ENCODE results near the gene STT3A.

STT3A gene

DNA sequence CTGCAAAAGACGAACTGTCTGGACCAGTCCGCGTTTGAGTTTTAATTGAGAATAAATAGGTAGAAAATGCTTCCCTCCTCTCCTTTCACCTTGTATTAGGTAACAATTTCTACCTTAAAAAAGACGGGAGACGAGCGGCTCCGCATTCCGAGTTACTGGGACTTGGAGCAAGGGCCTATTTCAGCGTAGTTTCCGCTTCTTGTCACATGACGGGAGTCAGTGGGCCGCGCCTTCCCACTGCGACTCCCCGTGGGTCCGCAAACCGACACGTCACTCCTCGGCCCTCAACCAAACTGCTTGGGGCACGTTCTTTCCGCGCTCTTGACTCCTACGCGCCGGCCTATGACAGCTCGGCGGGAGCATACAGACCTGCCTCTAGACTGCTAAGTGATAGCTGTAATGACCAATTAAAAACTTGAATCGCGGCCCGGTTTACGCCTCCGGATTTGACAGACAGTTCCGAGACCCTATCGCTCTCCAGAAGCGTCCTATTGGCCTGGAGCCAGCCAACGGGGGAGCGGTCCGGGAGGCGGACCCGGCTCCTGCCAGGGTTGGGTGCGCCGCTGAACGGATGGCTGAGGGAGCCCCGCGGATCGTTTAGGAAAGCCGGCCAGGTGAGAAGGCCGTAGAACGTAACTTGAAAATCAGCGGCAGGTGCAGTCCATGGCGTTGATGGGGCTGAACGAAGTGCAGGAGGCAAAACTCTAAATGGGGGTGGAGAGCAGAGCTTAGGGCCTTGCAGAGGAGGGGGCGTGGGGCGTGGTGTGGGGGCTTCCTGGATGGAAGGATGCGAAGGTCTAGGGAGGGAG is at the start of gene STT3A:
TSS of gene STT3A (plus strand) at position 548 of the 809 bp plus-strand sequence. CDS start 3,064 bp downstream, outside the sequence.
- Histone ChIP-seq H3K4me1 (ENCODE audit: control insufficient read depth, insufficient read depth, low read length) (peaks cover 6% of the 10 kb centered on the region), H3K4me3 (ENCODE audit: low read length in 2 of 2) (peak within 1 kb of the TSS; percentile 89 to 99), H3K36me3 (ENCODE audit: control insufficient read depth in 2 of 2, insufficient read depth in 2 of 2, low read length in 2 of 2) (peaks cover 2% of the 10 kb centered on the region in 2 donors), H3K9ac (ENCODE audit: low read length in 2 of 2) (peak within 1 kb of the TSS; percentile 90 to 100), H3K9me3 (ENCODE audit: control insufficient read depth in 2 of 2, low read length in 2 of 2) (no peaks in the 10 kb centered on the region), H3K27me3 (ENCODE audit: control insufficient read depth in 1 of 2, insufficient read depth in 2 of 2, low read length in 2 of 2) (no peaks in the 10 kb centered on the region), H3K27ac (ENCODE audit: low read length) (peak within 1 kb of the TSS; percentile 98)

DNA sequence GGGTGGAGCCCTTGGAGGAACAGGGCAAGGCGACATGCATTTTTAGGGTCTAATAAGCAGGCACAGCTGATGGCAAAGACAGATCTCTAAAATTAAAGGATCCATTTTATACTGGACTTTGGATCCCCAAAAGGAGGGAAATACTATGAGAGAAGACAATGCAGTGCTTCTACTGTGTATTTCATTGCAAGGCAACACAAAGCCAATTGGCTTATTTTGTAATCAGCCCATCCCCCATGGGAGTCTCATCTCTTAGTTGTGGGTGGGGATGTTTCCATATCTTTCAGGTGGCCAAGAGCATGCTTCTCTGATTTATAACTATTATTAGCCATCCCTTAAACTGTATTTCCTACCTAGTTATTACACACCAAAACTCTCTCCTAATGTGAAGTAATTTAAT is 41.9 kb upstream of the STT3A start:
- Histone ChIP-seq H3K27me3 (ENCODE audit: control insufficient read depth in 1 of 2, insufficient read depth in 2 of 2, low read length in 2 of 2) (peaks cover 0 to 4% of the 10 kb centered on the region in 2 donors), H3K4me3 (ENCODE audit: low read length in 2 of 2) (no peak overlapping the region), H3K27ac (ENCODE audit: low read length) (no peak overlapping the region), H3K4me1 (ENCODE audit: control insufficient read depth, insufficient read depth, low read length) (no peaks in the 10 kb centered on the region), H3K36me3 (ENCODE audit: control insufficient read depth in 2 of 2, insufficient read depth in 2 of 2, low read length in 2 of 2) (no peaks in the 10 kb centered on the region), H3K9ac (ENCODE audit: low read length in 2 of 2) (no peak overlapping the region), H3K9me3 (ENCODE audit: control insufficient read depth in 2 of 2, low read length in 2 of 2) (peaks cover 8 to 10% of the 10 kb centered on the region in 2 donors)

DNA sequence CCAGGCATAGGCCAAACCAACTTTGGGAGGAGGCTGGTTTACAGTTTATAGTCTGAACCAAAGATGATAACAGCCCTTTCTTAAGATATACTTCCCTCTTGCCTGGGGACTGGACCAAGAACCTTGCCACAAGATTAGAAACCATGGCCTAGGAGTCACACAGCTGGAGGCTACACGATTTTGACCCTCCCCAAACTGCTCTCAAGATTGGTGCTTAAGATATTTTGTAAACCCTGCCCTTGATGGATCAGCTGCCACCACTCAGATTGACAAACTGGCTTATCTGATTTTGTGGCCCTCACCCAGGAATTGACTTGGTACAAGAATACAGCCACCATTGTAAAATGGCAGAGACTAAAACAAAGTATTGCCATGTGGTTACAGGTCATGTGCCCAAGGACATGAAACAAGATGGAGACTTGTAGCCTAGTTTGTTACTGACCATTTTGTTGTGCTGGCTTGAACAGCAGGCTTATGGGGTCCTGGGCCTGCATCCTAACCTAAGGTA is 40.8 kb upstream of the STT3A start:
- Histone ChIP-seq H3K36me3 (ENCODE audit: control insufficient read depth in 2 of 2, insufficient read depth in 2 of 2, low read length in 2 of 2) (no peaks in the 10 kb centered on the region), H3K9ac (ENCODE audit: low read length in 2 of 2) (no peak overlapping the region), H3K4me3 (ENCODE audit: low read length in 2 of 2) (no peak overlapping the region), H3K4me1 (ENCODE audit: control insufficient read depth, insufficient read depth, low read length) (no peaks in the 10 kb centered on the region), H3K27ac (ENCODE audit: low read length) (no peak overlapping the region), H3K27me3 (ENCODE audit: control insufficient read depth in 1 of 2, insufficient read depth in 2 of 2, low read length in 2 of 2) (peaks cover 0 to 4% of the 10 kb centered on the region in 2 donors), H3K9me3 (ENCODE audit: control insufficient read depth in 2 of 2, low read length in 2 of 2) (peaks cover 8 to 10% of the 10 kb centered on the region in 2 donors)

DNA sequence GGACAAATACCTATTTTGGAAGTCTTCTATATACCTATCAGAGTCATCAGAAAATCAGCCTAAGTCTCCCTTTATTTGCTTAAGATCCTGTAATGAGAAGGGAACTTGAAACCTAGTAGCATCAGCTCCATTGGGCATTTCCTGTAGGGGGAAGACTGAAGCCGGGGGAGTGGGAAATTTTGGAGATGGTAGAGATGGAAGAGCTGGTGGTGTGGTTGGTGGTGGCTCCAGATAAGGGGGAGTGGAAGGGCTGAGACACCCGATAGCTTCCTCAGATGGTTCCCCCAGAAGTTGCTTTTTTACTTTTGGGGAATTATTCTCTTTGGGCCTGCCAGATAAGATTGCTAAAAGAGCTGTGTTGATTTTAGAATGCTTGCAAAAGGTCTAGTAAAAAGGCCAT is 39.7 kb upstream of the STT3A start:
- H3K27ac ChIP-seq (ENCODE audit: low read length), result no peak overlapping the region
- H3K27me3 ChIP-seq (ENCODE audit: control insufficient read depth in 1 of 2, insufficient read depth in 2 of 2, low read length in 2 of 2), result peaks cover 0 to 4% of the 10 kb centered on the region in 2 donors
- H3K4me3 ChIP-seq (ENCODE audit: low read length in 2 of 2), result no peak overlapping the region
- no peaks in the 10 kb centered on the region for H3K36me3 ChIP-seq (ENCODE audit: control insufficient read depth in 2 of 2, insufficient read depth in 2 of 2, low read length in 2 of 2)
- peaks cover 8 to 10% of the 10 kb centered on the region in 2 donors for H3K9me3 ChIP-seq (ENCODE audit: control insufficient read depth in 2 of 2, low read length in 2 of 2)
- no peak overlapping the region for H3K9ac ChIP-seq (ENCODE audit: low read length in 2 of 2)
- H3K4me1 ChIP-seq (ENCODE audit: control insufficient read depth, insufficient read depth, low read length), result no peaks in the 10 kb centered on the region

DNA sequence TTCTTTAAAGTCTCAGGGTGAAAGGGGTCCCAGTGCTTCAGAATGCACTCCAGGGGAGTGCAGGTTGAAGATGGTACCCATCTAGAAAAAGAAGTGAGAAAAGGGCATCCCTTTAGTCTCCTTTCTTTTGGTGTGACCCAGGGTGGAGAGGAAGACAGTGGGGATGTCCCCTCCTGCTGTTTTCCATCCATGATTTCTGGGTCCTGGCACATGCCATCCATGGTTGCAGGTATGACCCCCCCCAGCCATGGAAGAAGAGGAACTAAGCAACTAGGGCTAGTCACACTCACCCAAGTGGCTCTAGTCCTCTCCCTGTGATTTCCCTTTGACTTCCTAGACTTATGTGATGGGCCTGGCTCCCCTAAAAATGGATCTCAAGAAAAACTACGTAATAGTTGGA is 39.3 kb upstream of the STT3A start:
- H3K27me3 ChIP-seq (ENCODE audit: control insufficient read depth in 1 of 2, insufficient read depth in 2 of 2, low read length in 2 of 2), result peaks cover 0 to 4% of the 10 kb centered on the region in 2 donors
- H3K36me3 ChIP-seq (ENCODE audit: control insufficient read depth in 2 of 2, insufficient read depth in 2 of 2, low read length in 2 of 2), result no peaks in the 10 kb centered on the region
- no peaks in the 10 kb centered on the region for H3K4me1 ChIP-seq (ENCODE audit: control insufficient read depth, insufficient read depth, low read length)
- no peak overlapping the region for H3K4me3 ChIP-seq (ENCODE audit: low read length in 2 of 2)
- peaks cover 8 to 10% of the 10 kb centered on the region in 2 donors for H3K9me3 ChIP-seq (ENCODE audit: control insufficient read depth in 2 of 2, low read length in 2 of 2)
- H3K27ac ChIP-seq (ENCODE audit: low read length), result no peak overlapping the region
- no peak overlapping the region for H3K9ac ChIP-seq (ENCODE audit: low read length in 2 of 2)

DNA sequence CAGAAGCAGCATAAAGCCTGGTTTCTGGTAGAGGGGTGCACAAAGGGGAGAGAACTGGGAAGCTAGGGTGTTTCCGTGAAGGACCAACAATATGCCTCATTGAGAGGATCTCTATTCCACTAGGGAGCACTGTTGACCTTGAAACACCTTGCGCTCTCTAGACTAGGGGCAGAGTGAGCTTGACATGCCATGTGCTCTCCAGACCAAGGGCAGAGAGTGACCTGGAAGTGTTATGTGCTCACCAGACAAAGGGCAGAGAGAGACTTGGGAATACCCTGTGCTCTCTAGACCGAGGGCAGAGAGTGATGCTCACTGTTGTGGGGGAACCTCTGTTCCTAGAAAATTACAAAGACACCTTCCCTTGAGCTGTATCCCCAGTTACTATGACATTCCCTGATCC is 38.6 kb upstream of the STT3A start:
- Histone ChIP-seq H3K4me3 (ENCODE audit: low read length in 2 of 2) (no peak overlapping the region), H3K9me3 (ENCODE audit: control insufficient read depth in 2 of 2, low read length in 2 of 2) (peaks cover 8 to 10% of the 10 kb centered on the region in 2 donors), H3K9ac (ENCODE audit: low read length in 2 of 2) (no peak overlapping the region), H3K27ac (ENCODE audit: low read length) (no peak overlapping the region), H3K4me1 (ENCODE audit: control insufficient read depth, insufficient read depth, low read length) (no peaks in the 10 kb centered on the region), H3K27me3 (ENCODE audit: control insufficient read depth in 1 of 2, insufficient read depth in 2 of 2, low read length in 2 of 2) (peaks cover 0 to 4% of the 10 kb centered on the region in 2 donors), H3K36me3 (ENCODE audit: control insufficient read depth in 2 of 2, insufficient read depth in 2 of 2, low read length in 2 of 2) (no peaks in the 10 kb centered on the region)

DNA sequence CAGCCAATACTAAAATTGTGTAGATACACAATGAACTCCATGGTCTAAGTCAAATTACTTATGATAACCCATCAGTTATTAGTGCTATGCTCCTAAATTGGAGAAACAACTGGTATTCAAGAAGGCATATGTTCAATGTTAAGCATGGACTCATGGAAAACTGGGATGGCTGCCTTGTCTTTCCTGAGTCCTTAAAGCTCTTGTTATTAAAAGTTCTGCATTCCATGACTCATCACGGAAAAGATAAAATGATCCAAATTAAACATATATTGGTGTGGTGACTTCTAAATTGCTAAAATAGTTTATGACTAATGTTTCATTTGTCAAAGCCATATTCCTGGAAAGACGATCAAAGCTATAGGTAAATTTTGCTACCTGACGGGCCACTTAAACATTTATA is 32.8 kb upstream of the STT3A start:
- H3K9ac ChIP-seq (ENCODE audit: low read length in 2 of 2), result no peak overlapping the region
- H3K27me3 ChIP-seq (ENCODE audit: control insufficient read depth in 1 of 2, insufficient read depth in 2 of 2, low read length in 2 of 2), result no peaks in the 10 kb centered on the region
- H3K36me3 ChIP-seq (ENCODE audit: control insufficient read depth in 2 of 2, insufficient read depth in 2 of 2, low read length in 2 of 2), result no peaks in the 10 kb centered on the region
- no peak overlapping the region for H3K4me3 ChIP-seq (ENCODE audit: low read length in 2 of 2)
- H3K27ac ChIP-seq (ENCODE audit: low read length), result no peak overlapping the region
- no peaks in the 10 kb centered on the region for H3K4me1 ChIP-seq (ENCODE audit: control insufficient read depth, insufficient read depth, low read length)
- no peaks in the 10 kb centered on the region for H3K9me3 ChIP-seq (ENCODE audit: control insufficient read depth in 2 of 2, low read length in 2 of 2)

DNA sequence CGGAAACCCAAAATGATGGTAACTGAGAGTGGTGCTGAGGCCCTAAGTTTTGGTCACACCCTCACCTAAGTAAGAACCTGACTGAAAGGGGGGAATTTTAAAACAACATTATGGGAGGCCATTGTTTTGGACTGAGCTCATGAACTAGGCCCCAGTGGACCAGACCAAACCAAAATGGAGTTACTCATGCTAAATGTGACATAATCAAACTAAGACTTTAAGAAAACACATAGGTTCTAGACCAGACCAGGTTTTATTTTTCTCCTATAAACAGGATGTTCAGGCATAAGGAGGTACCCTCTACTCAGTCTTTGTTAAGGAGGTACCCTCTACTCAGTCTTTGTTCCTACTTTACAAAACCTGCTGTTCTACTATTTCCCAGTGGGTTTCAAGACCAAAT is 30.7 kb upstream of the STT3A start:
- Histone ChIP-seq H3K4me1 (ENCODE audit: control insufficient read depth, insufficient read depth, low read length) (no peaks in the 10 kb centered on the region), H3K9ac (ENCODE audit: low read length in 2 of 2) (no peak overlapping the region), H3K4me3 (ENCODE audit: low read length in 2 of 2) (no peak overlapping the region), H3K27ac (ENCODE audit: low read length) (no peak overlapping the region), H3K27me3 (ENCODE audit: control insufficient read depth in 1 of 2, insufficient read depth in 2 of 2, low read length in 2 of 2) (no peaks in the 10 kb centered on the region), H3K9me3 (ENCODE audit: control insufficient read depth in 2 of 2, low read length in 2 of 2) (no peaks in the 10 kb centered on the region), H3K36me3 (ENCODE audit: control insufficient read depth in 2 of 2, insufficient read depth in 2 of 2, low read length in 2 of 2) (no peaks in the 10 kb centered on the region)

DNA sequence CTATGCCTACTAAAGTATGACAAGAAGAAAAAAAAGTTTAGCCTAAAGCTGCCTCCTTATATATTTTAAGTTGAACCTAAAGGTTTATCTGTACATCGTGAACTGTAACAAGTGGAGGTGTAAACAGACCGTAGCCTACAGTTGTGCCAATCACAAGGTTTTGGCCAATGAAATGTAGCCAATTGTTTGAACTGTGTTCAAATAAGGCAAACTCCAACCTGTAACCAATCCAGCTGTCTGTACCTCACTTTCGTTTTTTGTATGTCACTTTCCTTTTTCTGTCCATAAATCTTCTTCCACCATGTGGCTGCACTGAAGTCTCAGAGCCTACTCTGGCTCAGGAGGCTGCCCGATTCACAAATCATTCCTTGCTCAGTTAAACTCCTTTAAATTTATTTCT is 30.2 kb upstream of the STT3A start:
- H3K36me3 ChIP-seq (ENCODE audit: control insufficient read depth in 2 of 2, insufficient read depth in 2 of 2, low read length in 2 of 2), result no peaks in the 10 kb centered on the region

DNA sequence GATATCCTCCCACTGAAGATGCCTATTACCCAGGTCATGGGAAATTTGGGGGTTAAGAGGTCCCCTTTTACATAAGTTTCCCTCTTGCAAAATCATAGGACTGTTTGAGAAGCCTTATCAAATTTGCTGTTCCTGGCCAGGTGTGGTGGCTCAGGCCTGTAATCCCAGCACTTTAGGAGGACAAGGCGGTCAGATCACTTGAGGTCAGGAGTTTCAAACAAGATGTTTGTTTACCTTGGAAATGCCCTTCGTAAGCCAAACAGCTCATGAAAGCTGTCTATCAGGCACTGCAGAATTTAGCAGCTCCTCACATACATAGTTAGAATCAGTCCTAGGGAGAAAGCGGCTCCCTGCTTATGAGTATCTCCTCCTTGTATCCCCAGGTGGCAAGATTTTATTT is 28.3 kb upstream of the STT3A start:
- Histone ChIP-seq H3K9ac (ENCODE audit: low read length in 2 of 2) (no peak overlapping the region), H3K4me1 (ENCODE audit: control insufficient read depth, insufficient read depth, low read length) (no peaks in the 10 kb centered on the region), H3K27ac (ENCODE audit: low read length) (no peak overlapping the region), H3K36me3 (ENCODE audit: control insufficient read depth in 2 of 2, insufficient read depth in 2 of 2, low read length in 2 of 2) (no peaks in the 10 kb centered on the region), H3K9me3 (ENCODE audit: control insufficient read depth in 2 of 2, low read length in 2 of 2) (no peaks in the 10 kb centered on the region), H3K27me3 (ENCODE audit: control insufficient read depth in 1 of 2, insufficient read depth in 2 of 2, low read length in 2 of 2) (no peaks in the 10 kb centered on the region), H3K4me3 (ENCODE audit: low read length in 2 of 2) (no peak overlapping the region)

More for the DNA sequence above, 30.2 kb upstream of the STT3A start:
- no peak overlapping the region for H3K27ac ChIP-seq (ENCODE audit: low read length)
- no peaks in the 10 kb centered on the region for H3K4me1 ChIP-seq (ENCODE audit: control insufficient read depth, insufficient read depth, low read length)
- no peaks in the 10 kb centered on the region for H3K27me3 ChIP-seq (ENCODE audit: control insufficient read depth in 1 of 2, insufficient read depth in 2 of 2, low read length in 2 of 2)
- H3K9ac ChIP-seq (ENCODE audit: low read length in 2 of 2), result no peak overlapping the region
- H3K4me3 ChIP-seq (ENCODE audit: low read length in 2 of 2), result no peak overlapping the region
- no peaks in the 10 kb centered on the region for H3K9me3 ChIP-seq (ENCODE audit: control insufficient read depth in 2 of 2, low read length in 2 of 2)

DNA sequence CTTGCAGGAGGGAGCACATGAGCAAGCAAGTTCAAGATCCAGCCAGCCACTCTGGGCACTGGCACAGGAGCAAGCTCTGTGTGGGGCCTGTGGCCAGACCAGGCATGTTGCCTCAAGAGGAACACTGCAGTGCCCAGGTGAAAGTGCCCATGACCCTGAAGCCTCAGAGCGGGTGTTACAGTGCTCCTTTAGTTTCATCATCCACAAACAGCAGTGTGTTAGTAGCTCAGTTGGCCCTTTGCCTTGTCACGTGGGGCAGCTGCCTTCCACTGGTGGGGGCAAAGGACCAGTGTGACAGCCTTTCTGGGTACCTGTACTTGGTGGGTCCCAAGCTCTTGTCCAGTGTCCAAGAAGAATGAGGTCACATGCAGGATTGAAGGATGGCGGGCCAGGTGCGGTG is 26.4 kb upstream of the STT3A start:
- no peaks in the 10 kb centered on the region for H3K9me3 ChIP-seq (ENCODE audit: control insufficient read depth in 2 of 2, low read length in 2 of 2)
- H3K36me3 ChIP-seq (ENCODE audit: control insufficient read depth in 2 of 2, insufficient read depth in 2 of 2, low read length in 2 of 2), result no peaks in the 10 kb centered on the region
- H3K4me1 ChIP-seq (ENCODE audit: control insufficient read depth, insufficient read depth, low read length), result peaks cover 15% of the 10 kb centered on the region
- H3K27me3 ChIP-seq (ENCODE audit: control insufficient read depth in 1 of 2, insufficient read depth in 2 of 2, low read length in 2 of 2), result no peaks in the 10 kb centered on the region
- H3K27ac ChIP-seq (ENCODE audit: low read length), result no peak overlapping the region
- H3K9ac ChIP-seq (ENCODE audit: low read length in 2 of 2), result no peak overlapping the region
- no peak overlapping the region for H3K4me3 ChIP-seq (ENCODE audit: low read length in 2 of 2)
